SK-N-SH treated with all-trans-retinoic acid at 6 μM for 48 hours (cell line): ENCODE results near the gene NGEF.

Source experiments
- ATAC-seq: fragments of 200-7000 bp; cut with Tn5 transposase; 3 replicates; pipeline ENCODE4 v1.9.1; 2020; ENCODE audit warnings: mild to moderate bottlenecking, moderate library complexity
- ARNTL ChIP-seq: fragments of 450-650 bp; formaldehyde crosslinking; IDR thresholded peaks from 2 replicates; pipeline ENCODE4 v1.5.0; 2020; ENCODE audit warnings: low read depth, mild to moderate bottlenecking, moderate library complexity, borderline replicate concordance
- BACH2 ChIP-seq: fragments of 250-450 bp; sonication (Bioruptor Pico); IDR thresholded peaks from 2 replicates; pipeline ENCODE4 v1.9.0; 2021; ENCODE audit warnings: mild to moderate bottlenecking, borderline replicate concordance
- CREB5 ChIP-seq: fragments of 250-450 bp; sonication (Bioruptor Pico); IDR thresholded peaks from 2 replicates; pipeline ENCODE4 v1.5.1; 2020; ENCODE audit warnings: low read depth, mild to moderate bottlenecking, moderate library complexity
- CSDC2 ChIP-seq: fragments of 250-450 bp; sonication (Bioruptor Pico); IDR thresholded peaks from 2 replicates; pipeline ENCODE4 v1.5.0; 2020; ENCODE audit warnings: mild to moderate bottlenecking, moderate library complexity
- CSRNP3 ChIP-seq: fragments of 250-450 bp; sonication (Bioruptor Pico); IDR thresholded peaks from 2 replicates; pipeline ENCODE4 v1.5.1; 2021; ENCODE audit warnings: mild to moderate bottlenecking, moderate library complexity
- ESRRG ChIP-seq: fragments of 250-450 bp; sonication (Bioruptor Pico); IDR thresholded peaks from 2 replicates; pipeline ENCODE4 v1.6.1; 2021; ENCODE audit warnings: mild to moderate bottlenecking
- GLIS3 ChIP-seq: fragments of 250-450 bp; sonication (Bioruptor Pico); IDR thresholded peaks from 2 replicates; pipeline ENCODE4 v1.5.0; 2020; ENCODE audit warnings: mild to moderate bottlenecking, moderate library complexity
- ISL1 ChIP-seq: fragments of 250-450 bp; sonication (Bioruptor Pico); IDR thresholded peaks from 2 replicates; pipeline ENCODE4 v2.1.2; 2022; ENCODE audit warnings: mild to moderate bottlenecking, moderate library complexity
- OSR1 ChIP-seq: fragments of 250-450 bp; sonication (Bioruptor Pico); IDR thresholded peaks from 2 replicates; pipeline ENCODE4 v1.8.0; 2022; ENCODE audit warnings: moderate library complexity, mild to moderate bottlenecking, inconsistent platforms
- PATZ1 ChIP-seq: fragments of 250-450 bp; sonication (Bioruptor Pico); IDR thresholded peaks from 2 replicates; pipeline ENCODE4 v1.8.0; 2020; ENCODE audit warnings: mild to moderate bottlenecking, moderate library complexity, borderline replicate concordance
- RARB ChIP-seq: fragments of 250-450 bp; sonication (Bioruptor Pico); IDR thresholded peaks from 2 replicates; pipeline ENCODE4 v1.8.0; 2021; ENCODE audit warnings: mild to moderate bottlenecking, moderate library complexity
- SNAI2 ChIP-seq: fragments of 250-450 bp; sonication (Bioruptor Pico); IDR thresholded peaks from 2 replicates; pipeline ENCODE4 v1.5.0; 2020; ENCODE audit warnings: mild to moderate bottlenecking, moderate library complexity
- TCF4 ChIP-seq: fragments of 250-450 bp; sonication (Bioruptor Pico); IDR thresholded peaks from 2 replicates; pipeline ENCODE4 v1.8.0; 2021; ENCODE audit warnings: mild to moderate bottlenecking, moderate library complexity, borderline replicate concordance
- TOX ChIP-seq: fragments of 250-450 bp; sonication (Bioruptor Pico); IDR thresholded peaks from 2 replicates; pipeline ENCODE4 v1.8.0; 2021; ENCODE audit warnings: mild to moderate bottlenecking, moderate library complexity, borderline replicate concordance
- ZC3H10 ChIP-seq: fragments of 250-450 bp; sonication (Bioruptor Pico); IDR thresholded peaks from 2 replicates; pipeline ENCODE4 v1.5.1; 2021; ENCODE audit warnings: mild to moderate bottlenecking, moderate library complexity
- ZFP3 ChIP-seq: fragments of 250-450 bp; sonication (Bioruptor Pico); IDR thresholded peaks from 2 replicates; pipeline ENCODE4 v1.5.0; 2020; ENCODE audit warnings: mild to moderate bottlenecking, moderate library complexity
- ZFP30 ChIP-seq: fragments of 450-650 bp; formaldehyde crosslinking; IDR thresholded peaks from 2 replicates; pipeline ENCODE4 v1.5.0; 2022; ENCODE audit warnings: mild to moderate bottlenecking, moderate library complexity
- ZNF565 ChIP-seq: fragments of 450-650 bp; formaldehyde crosslinking; conservative IDR thresholded peaks from 2 replicates; pipeline ENCODE4 v1.5.0; 2020; ENCODE audit warnings: low read depth, mild to moderate bottlenecking, moderate library complexity
- ZNF70 ChIP-seq: fragments of 450-650 bp; formaldehyde crosslinking; IDR thresholded peaks from 2 replicates; pipeline ENCODE4 v1.5.0; 2020; ENCODE audit warnings: mild to moderate bottlenecking, moderate library complexity
- ZNF8 ChIP-seq: fragments of 450-650 bp; formaldehyde crosslinking; IDR thresholded peaks from 2 replicates; pipeline ENCODE4 v1.5.0; 2020; ENCODE audit warnings: mild to moderate bottlenecking, moderate library complexity

NGEF gene

GRCh38 chr2:233037078-233037477, 24.0 kb upstream of the NGEF start:
- TF ChIP-seq CSRNP3 (CRISPR knock-in tag) (no peak), ZFP30 (CRISPR knock-in tag) (no peak), GLIS3 (CRISPR knock-in tag) (no peak), ZC3H10 (no peak), OSR1 (CRISPR knock-in tag) (no peak), ZFP3 (no peak), SNAI2 (CRISPR knock-in tag) (no peak), ZNF8 (no peak), ZNF70 (CRISPR knock-in tag) (no peak), TCF4 (CRISPR knock-in tag) (no peak), BACH2 (CRISPR knock-in tag) (no peak), TOX (no peak), CREB5 (CRISPR knock-in tag) (no peak), PATZ1 (CRISPR knock-in tag) (no peak)
- ATAC-seq: no peak

GRCh38 chr2:233036162-233036838, 23.2 kb upstream of the NGEF start:
- ATAC-seq: no peak
- TF ChIP-seq RARB (CRISPR knock-in tag) (no peak), CSDC2 (no peak), GLIS3 (CRISPR knock-in tag) (no peak), ZC3H10 (no peak), PATZ1 (CRISPR knock-in tag) (no peak), ZNF8 (no peak), ISL1 (CRISPR knock-in tag) (no peak)

- ATAC-seq: no peak
- TF ChIP-seq CSDC2 (no peak), ZNF565 (CRISPR knock-in tag) (no peak), ESRRG (CRISPR knock-in tag) (no peak), RARB (CRISPR knock-in tag) (no peak), ARNTL (CRISPR knock-in tag) (no peak), ZFP3 (no peak), PATZ1 (CRISPR knock-in tag) (no peak), TCF4 (CRISPR knock-in tag) (no peak), CREB5 (CRISPR knock-in tag) (no peak), ZC3H10 (no peak), TOX (no peak), OSR1 (CRISPR knock-in tag) (no peak), GLIS3 (CRISPR knock-in tag) (no peak), ISL1 (CRISPR knock-in tag) (no peak)
Observed at GRCh38 chr2:233035426-233036161, 22.5 kb upstream of the NGEF start.
